ENCODE results near the gene ANKRD39.

- TF ChIP-seq L3MBTL2 (conservative IDR thresholded peaks at IDR 0.05) (no peak), FOXK2 (IDR thresholded peaks at IDR 0.05) (no peak)
These were observed 25.4 kb downstream of the ANKRD39 start for GRCh38 chr2:96832408-96832753.
